CD4-positive, alpha-beta T cell (primary cell): ENCODE data around the gene TLR4. TPM values are rescaled to one million over a fixed set of nuclear protein-coding genes. Genes with fewer than 3 reads are reported as not detected.

ENCODE experiments used
- ATAC-seq: fragments of 200-7000 bp; cut with Tn5 transposase; one replicate; pipeline ENCODE4 v1.10.0; 2022; ENCODE audit warnings: mild to moderate bottlenecking; ENCODE audit not compliant: poor library complexity
- CTCF ChIA-PET: fragments of 350-600 bp; sonication (Branson Sonifier 250); formaldehyde crosslinking; loops from one replicate; lab custom pipeline; 2021; ENCODE audit warnings: antibody characterized with exemption, inconsistent platforms; lab: Charles Lee
- POLR2A ChIA-PET: fragments of 350-600 bp; sonication (Branson Sonifier 250); formaldehyde crosslinking; loops from one replicate; lab custom pipeline; 2021; ENCODE audit warnings: antibody characterized with exemption, inconsistent platforms; lab: Charles Lee
- DNase-seq, 14 experiments: peaks; one replicate each; pipeline ENCODE4 v3.0.0-alpha.2; 2013 to 2020; ENCODE audit warnings: mixed read lengths in 2 of 14
- H3K27ac ChIP-seq, 2 donors: one replicate each; pipeline versions ENCODE4 v1.5.1 to v1.7.0; 2013; ENCODE audit warnings: low read length in 2 of 2, low read depth in 1 of 2, mild to moderate bottlenecking in 1 of 2
- H3K27me3 ChIP-seq, 2 experiments: 1 replicate in 1 of 2; 2 replicates in 1 of 2; pipeline versions ENCODE4 v1.6.1 to v1.7.0; 2013; ENCODE audit warnings: low read length in 2 of 2, control low read depth in 1 of 2, mild to moderate bottlenecking in 1 of 2, moderate library complexity in 1 of 2; ENCODE audit not compliant: insufficient read depth in 2 of 2, control insufficient read depth in 1 of 2
- H3K36me3 ChIP-seq: one replicate; pipeline ENCODE4 v1.6.1; 2013; ENCODE audit warnings: low read length, control low read depth; ENCODE audit not compliant: insufficient read depth
- H3K4me1 ChIP-seq: one replicate; pipeline ENCODE4 v1.6.1; 2013; ENCODE audit warnings: low read length, control low read depth; ENCODE audit not compliant: insufficient read depth
- H3K4me3 ChIP-seq: one replicate; pipeline ENCODE4 v1.5.1; 2013; ENCODE audit warnings: mild to moderate bottlenecking, low read length, moderate library complexity
- H3K9me3 ChIP-seq, 2 experiments: 1 replicate in 1 of 2; 2 replicates in 1 of 2; pipeline versions ENCODE4 v1.6.1 to v1.7.0; 2013; ENCODE audit warnings: low read length in 2 of 2, mild to moderate bottlenecking in 2 of 2, control low read depth in 1 of 2, moderate library complexity in 1 of 2; ENCODE audit not compliant: control insufficient read depth in 1 of 2, insufficient read depth in 1 of 2
- H3K27ac Mint-ChIP-seq: one replicate; pipeline ENCODE4 v1.8.0; 2020; ENCODE audit warnings: mixed read lengths
- H3K27me3 Mint-ChIP-seq: one replicate; pipeline ENCODE4 v1.8.0; 2021; ENCODE audit warnings: mixed read lengths
- H3K36me3 Mint-ChIP-seq: one replicate; pipeline ENCODE4 v1.8.0; 2021; ENCODE audit warnings: low read depth, mixed read lengths
- H3K4me1 Mint-ChIP-seq: one replicate; pipeline ENCODE4 v1.8.0; 2021; ENCODE audit warnings: low read depth, mixed read lengths
- H3K4me3 Mint-ChIP-seq: one replicate; pipeline ENCODE4 v1.8.0; 2020; ENCODE audit warnings: mild to moderate bottlenecking, mixed read lengths
- H3K9me3 Mint-ChIP-seq: one replicate; pipeline ENCODE4 v1.8.0; 2020; ENCODE audit warnings: mixed read lengths
- intact Hi-C, 2 experiments: fragments of 100-400 bp; cut with DNase I in 1 of 2; cut with micrococcal nuclease in 1 of 2; formaldehyde crosslinking; loops; one replicate each; pipeline versions ENCODE4 v1.15.1 to v1.9.0; 2023 to 2025; cut with DNase I, micrococcal nuclease
- total RNA-seq, 174 experiments: library from RNA in 2 of 174; stranded (reverse) in 2 of 174; gene quantifications; one replicate each; pipeline ENCODE4 v1.2.3 and lab custom pipeline; 2021 to 2026
- TF ChIP-seq, protein P1 (sequence below): fragments of 200-600 bp; IDR thresholded peaks from one replicate; pipeline ENCODE4 v1.8.0; 2022; ENCODE audit warnings: antibody characterized with exemption, mild to moderate bottlenecking

TLR4 gene
- total RNA-seq, 2 experiments from 2014 or later, result 0.34 to 0.44 TPM

DNA sequence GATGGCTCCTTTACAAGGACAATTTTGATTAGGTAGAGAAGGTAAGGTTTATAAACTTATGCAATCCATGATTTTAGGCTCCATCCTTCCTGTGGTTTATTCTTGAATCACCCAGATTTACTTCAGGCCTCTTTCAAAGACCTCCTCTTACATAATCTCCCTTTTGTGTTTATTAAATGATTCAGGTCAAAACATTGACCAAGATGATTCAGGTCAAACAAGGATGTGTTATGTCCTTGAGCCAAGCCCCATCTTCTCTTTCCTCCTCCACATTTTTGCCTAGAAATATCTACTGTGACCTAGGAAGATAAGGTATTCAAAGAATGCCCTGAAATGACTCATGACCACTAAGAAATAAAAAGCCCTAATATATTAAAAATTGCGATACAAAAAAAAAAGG, 31.8 kb upstream of the TLR4 start:
- no peaks in the 10 kb centered on the region for H3K36me3 Mint-ChIP-seq
- CTCF ChIA-PET, result no interaction called here
- ATAC-seq, result no peak

DNA sequence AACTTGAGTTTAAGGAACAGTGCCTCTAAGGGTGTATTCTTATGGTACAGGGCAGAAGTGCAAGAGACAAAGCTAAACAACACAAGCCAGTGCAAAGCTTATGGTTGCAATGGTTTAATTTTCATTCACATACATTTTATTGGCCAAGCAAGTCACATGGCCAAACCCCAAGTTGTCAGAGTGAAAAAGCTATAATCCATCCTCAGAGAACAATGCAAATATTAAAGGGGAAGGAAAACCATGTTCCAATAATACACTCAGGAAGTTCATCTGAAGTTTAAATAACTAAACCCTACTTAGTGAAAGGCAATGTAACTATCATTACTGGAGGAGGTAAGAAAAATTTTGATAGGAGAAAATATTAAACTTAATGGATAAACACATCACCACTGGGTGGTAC, 26.6 kb upstream of the TLR4 start:
- ATAC-seq (no peak), DNase-seq (no peak)
- no peak overlapping the region for H3K4me3 Mint-ChIP-seq
- TF ChIP-seq, protein P1, sequence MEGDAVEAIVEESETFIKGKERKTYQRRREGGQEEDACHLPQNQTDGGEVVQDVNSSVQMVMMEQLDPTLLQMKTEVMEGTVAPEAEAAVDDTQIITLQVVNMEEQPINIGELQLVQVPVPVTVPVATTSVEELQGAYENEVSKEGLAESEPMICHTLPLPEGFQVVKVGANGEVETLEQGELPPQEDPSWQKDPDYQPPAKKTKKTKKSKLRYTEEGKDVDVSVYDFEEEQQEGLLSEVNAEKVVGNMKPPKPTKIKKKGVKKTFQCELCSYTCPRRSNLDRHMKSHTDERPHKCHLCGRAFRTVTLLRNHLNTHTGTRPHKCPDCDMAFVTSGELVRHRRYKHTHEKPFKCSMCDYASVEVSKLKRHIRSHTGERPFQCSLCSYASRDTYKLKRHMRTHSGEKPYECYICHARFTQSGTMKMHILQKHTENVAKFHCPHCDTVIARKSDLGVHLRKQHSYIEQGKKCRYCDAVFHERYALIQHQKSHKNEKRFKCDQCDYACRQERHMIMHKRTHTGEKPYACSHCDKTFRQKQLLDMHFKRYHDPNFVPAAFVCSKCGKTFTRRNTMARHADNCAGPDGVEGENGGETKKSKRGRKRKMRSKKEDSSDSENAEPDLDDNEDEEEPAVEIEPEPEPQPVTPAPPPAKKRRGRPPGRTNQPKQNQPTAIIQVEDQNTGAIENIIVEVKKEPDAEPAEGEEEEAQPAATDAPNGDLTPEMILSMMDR, result no peak
- no peak overlapping the region for H3K27ac Mint-ChIP-seq
- CTCF ChIA-PET, result no interaction called here
- no peaks in the 10 kb centered on the region for H3K9me3 Mint-ChIP-seq
- no peaks in the 10 kb centered on the region for H3K4me1 Mint-ChIP-seq
- Histone ChIP-seq H3K27ac (no peak overlapping the region), H3K27me3 (no peaks in the 10 kb centered on the region), H3K4me3 (no peak overlapping the region), H3K4me1 (no peaks in the 10 kb centered on the region), H3K36me3 (no peaks in the 10 kb centered on the region), H3K9me3 (no peaks in the 10 kb centered on the region)
- H3K27me3 Mint-ChIP-seq, result peaks cover 4% of the 10 kb centered on the region
- POLR2A ChIA-PET, result no interaction called here
- intact Hi-C loops, result no loop called here
- H3K36me3 Mint-ChIP-seq, result no peaks in the 10 kb centered on the region

More for the DNA sequence above, 31.8 kb upstream of the TLR4 start:
- POLR2A ChIA-PET, result no interaction called here
- H3K27me3 ChIP-seq, result no peaks in the 10 kb centered on the region
- H3K36me3 ChIP-seq, result no peaks in the 10 kb centered on the region
- no peaks in the 10 kb centered on the region for H3K4me1 Mint-ChIP-seq
- no peaks in the 10 kb centered on the region for H3K9me3 ChIP-seq
- no peak overlapping the region for H3K4me3 ChIP-seq
- intact Hi-C loops, result no loop called here
- H3K27me3 Mint-ChIP-seq, result peaks cover 4% of the 10 kb centered on the region
- DNase-seq, result no peak
- no peak overlapping the region for H3K4me3 Mint-ChIP-seq
- H3K27ac Mint-ChIP-seq, result no peak overlapping the region
- H3K4me1 ChIP-seq, result no peaks in the 10 kb centered on the region
- no peaks in the 10 kb centered on the region for H3K9me3 Mint-ChIP-seq
- H3K27ac ChIP-seq, result no peak overlapping the region
- TF ChIP-seq, protein P1, result no peak

DNA sequence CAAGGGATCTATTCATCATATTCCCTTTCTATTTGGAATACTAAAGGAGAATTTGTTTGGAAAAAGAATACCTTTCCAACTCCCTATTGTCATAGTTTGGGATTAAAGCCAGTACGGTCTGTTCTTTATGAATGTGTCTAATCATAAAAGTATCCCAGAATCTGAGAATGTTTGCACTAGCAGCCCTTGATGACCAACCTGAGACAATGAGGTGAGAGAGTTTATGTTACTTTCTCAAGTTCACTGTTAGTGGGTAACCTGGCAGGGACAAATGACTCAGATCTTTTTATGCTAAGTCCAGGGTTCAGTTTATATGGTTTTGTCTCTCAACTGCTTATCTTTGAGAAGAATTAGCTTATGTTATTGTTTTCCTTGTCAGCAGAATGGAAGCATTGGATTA, 25.3 kb upstream of the TLR4 start:
- H3K36me3 ChIP-seq, result no peaks in the 10 kb centered on the region
- no peaks in the 10 kb centered on the region for H3K4me1 ChIP-seq
- no peak overlapping the region for H3K4me3 ChIP-seq
- Mint-ChIP-seq H3K27ac (no peak overlapping the region), H3K27me3 (no peaks in the 10 kb centered on the region), H3K4me1 (no peaks in the 10 kb centered on the region), H3K4me3 (no peak overlapping the region), H3K9me3 (no peaks in the 10 kb centered on the region), H3K36me3 (no peaks in the 10 kb centered on the region)
- ATAC-seq, result no peak
- ChIA-PET POLR2A (no interaction called here), CTCF (no interaction called here)
- TF ChIP-seq, protein P1, result no peak
- no peaks in the 10 kb centered on the region for H3K27me3 ChIP-seq
- no peaks in the 10 kb centered on the region for H3K9me3 ChIP-seq
- no peak overlapping the region for H3K27ac ChIP-seq
- no peak for DNase-seq
- intact Hi-C loops, result no loop called here
